ENCODE measurements around the gene PGM2L1.
A peak's percentile ranks its signal among the peaks of the same experiment; 100 is the strongest.
"Not testable (repeated sequence)": the region's sequence is repeated elsewhere in the genome, so short reads cannot be mapped to it uniquely, and the experiment has no call there.

The PGM2L1 gene

GRCh38 chr11:74332291-74332690 is 65.9 kb downstream of the PGM2L1 start:
- DNase-seq, result no peak

- not testable (repeated sequence) for DNase-seq
Measured at GRCh38 chr11:74331000-74331399, 67.2 kb downstream of the PGM2L1 start.

GRCh38 chr11:74330075-74330858 is 68.0 kb downstream of the PGM2L1 start:
- DNase-seq, result no peak

- no peak for DNase-seq
Measured at GRCh38 chr11:74327076-74327475, 71.2 kb downstream of the PGM2L1 start.

GRCh38 chr11:74326665-74327064 is 71.6 kb downstream of the PGM2L1 start:
- no peak for DNase-seq

- no peak for DNase-seq
Measured at GRCh38 chr11:74325649-74326645, 72.3 kb downstream of the PGM2L1 start.

- no peak for DNase-seq
Measured at GRCh38 chr11:74322667-74323066, 75.6 kb downstream of the PGM2L1 start.

GRCh38 chr11:74321487-74322188 is 76.6 kb downstream of the PGM2L1 start:
- DNase-seq, result peak; percentile 48 to 64

GRCh38 chr11:74320538-74320937 is 77.7 kb downstream of the PGM2L1 start:
- no peak for DNase-seq

- DNase-seq, result no peak
Measured at GRCh38 chr11:74319139-74319816, 79.0 kb downstream of the PGM2L1 start.

- no peak for DNase-seq
Measured at GRCh38 chr11:74318241-74318932, 79.8 kb downstream of the PGM2L1 start.

- no peak for DNase-seq
Measured at GRCh38 chr11:74316772-74317505, 81.3 kb downstream of the PGM2L1 start.

- DNase-seq, result peak in 1 of 2 experiments; percentile 1
Measured at GRCh38 chr11:74312326-74312725, 85.9 kb downstream of the PGM2L1 start.

GRCh38 chr11:74311352-74311926 is 86.8 kb downstream of the PGM2L1 start, which contains the start of gene P4HA3:
P4HA3 (minus strand) TSS chr11:74311640; CDS start chr11:74311611, 29 bp downstream.
- no peak for DNase-seq

GRCh38 chr11:74310857-74311256 is 87.4 kb downstream of the PGM2L1 start:
- DNase-seq, result no peak

- no peak for DNase-seq
Measured at GRCh38 chr11:74307434-74307833, 90.8 kb downstream of the PGM2L1 start.

GRCh38 chr11:74306435-74307175 is 91.6 kb downstream of the PGM2L1 start:
- DNase-seq, result no peak

GRCh38 chr11:74299015-74299414 is 99.2 kb downstream of the PGM2L1 start:
- no peak for DNase-seq

GRCh38 chr11:74297484-74297883 is 100.7 kb downstream of the PGM2L1 start:
- DNase-seq, result no peak

GRCh38 chr11:74288911-74289310 is 109.3 kb downstream of the PGM2L1 start:
- no peak for DNase-seq
